GM12878 (cell line): Measurements from ENCODE around the gene CHST15. TPM values are rescaled to one million over a fixed set of nuclear protein-coding genes. Genes with fewer than 3 reads are reported as not detected.
"Not testable (repeated sequence)": the region's sequence is repeated elsewhere in the genome, so short reads cannot be mapped to it uniquely, and the experiment has no call there.

ENCODE experiments used
- ATAC-seq: fragments of 200-7000 bp; cut with Tn5 transposase; 3 replicates; pipeline ENCODE4 v1.9.1; 2020; ENCODE audit warnings: mild to moderate bottlenecking, moderate library complexity
- BruUV-seq: library from RNA; stranded (reverse); fragments of 400-500 nt; replicated peaks from 2 replicates; lab custom pipeline; 2021; lab: Mats Ljungman, UMichigan
- CTCF ChIA-PET: fragments of 300-600 bp; sonication (Branson Sonifier 250); formaldehyde crosslinking; extraction: SDS; loops from one replicate; lab custom pipeline; 2021; ENCODE audit warnings: inconsistent platforms; lab: Yijun Ruan, JAX
- POLR2A ChIA-PET: fragments of 350-600 bp; formaldehyde crosslinking; extraction: SDS; loops from one replicate; lab custom pipeline; 2021; ENCODE audit warnings: inconsistent platforms; lab: Charles Lee
- RAD21 ChIA-PET: fragments of 300-600 bp; sonication (Branson Sonifier 250); formaldehyde crosslinking; loops from one replicate; lab custom pipeline; 2023; ENCODE audit warnings: antibody characterized with exemption; ENCODE audit not compliant: unreplicated experiment; lab: Charles Lee
- SMC1A ChIA-PET: fragments of 300-600 bp; sonication (Branson Sonifier 250); formaldehyde crosslinking; loops from one replicate; lab custom pipeline; 2023; ENCODE audit not compliant: unreplicated experiment, uncharacterized antibody; lab: Charles Lee
- DNase-seq: peaks from one replicate; pipeline ENCODE4 v3.0.0-alpha.2; 2011; ENCODE audit warnings: low read depth, low spot score
- FAIRE-seq: peaks from 3 replicates; lab custom pipeline; 2011; peaks lifted over from hg19 to GRCh38; lab: Jason Lieb, UNC
- H2AFZ ChIP-seq: 2 replicates; pipeline ENCODE4 v1.6.0; 2011; ENCODE audit warnings: low read depth, low read length, control low read depth; ENCODE audit not compliant: control insufficient read depth
- H3K27ac ChIP-seq: 2 replicates; pipeline ENCODE4 v1.5.1; 2011; ENCODE audit warnings: control low read depth; ENCODE audit not compliant: control insufficient read depth, insufficient read depth
- H3K27me3 ChIP-seq, 2 experiments: replicated peaks in 1 of 2; 2 replicates each; pipeline versions ENCODE4 v1.6.0 to v1.6.1; 2011; ENCODE audit warnings: low read length in 1 of 2; ENCODE audit not compliant: control insufficient read depth in 2 of 2, insufficient read depth in 2 of 2
- H3K36me3 ChIP-seq, 2 experiments: 2 replicates each; pipeline ENCODE4 v1.5.1; 2011; ENCODE audit warnings: low read length in 1 of 2; ENCODE audit not compliant: control insufficient read depth in 2 of 2, insufficient read depth in 2 of 2
- H3K4me1 ChIP-seq: 2 replicates; pipeline ENCODE4 v1.6.1; 2011; ENCODE audit warnings: mild to moderate bottlenecking, low read length, moderate library complexity, mixed read lengths; ENCODE audit not compliant: control insufficient read depth, insufficient read depth
- H3K4me2 ChIP-seq: 2 replicates; pipeline ENCODE4 v1.6.0; 2011; ENCODE audit warnings: control low read depth; ENCODE audit not compliant: control insufficient read depth, insufficient read depth
- H3K4me3 ChIP-seq: fragments of 200-600 bp; sonication (generic); 2 replicates; pipeline ENCODE4 v1.5.1; 2016
- H3K79me2 ChIP-seq: 2 replicates; pipeline ENCODE4 v1.6.0; 2011; ENCODE audit warnings: low read length; ENCODE audit not compliant: control insufficient read depth, insufficient read depth
- H3K9ac ChIP-seq: 2 replicates; pipeline ENCODE4 v1.8.0; 2011; ENCODE audit warnings: low read length, control low read depth, mixed read lengths; ENCODE audit not compliant: control insufficient read depth, insufficient read depth
- H3K9me3 ChIP-seq: replicated peaks from 3 replicates; pipeline ENCODE4 v1.5.1; 2011; ENCODE audit warnings: mild to moderate bottlenecking, low read length; ENCODE audit not compliant: control insufficient read depth, insufficient read depth
- H4K20me1 ChIP-seq: 2 replicates; pipeline ENCODE4 v1.6.0; 2011; ENCODE audit not compliant: control insufficient read depth, insufficient read depth
- BRCA1 ChIP-seq: IDR thresholded peaks from 2 replicates; pipeline ENCODE4 v1.6.1; 2011; ENCODE audit warnings: low read depth, low read length, improper control_type of control experiment
- CBX5 ChIP-seq: sonication (generic); IDR thresholded peaks from 2 replicates; pipeline ENCODE4 v1.6.1; 2016; ENCODE audit warnings: low read depth, moderate library complexity, mild to moderate bottlenecking, inconsistent platforms
- CHD1 ChIP-seq: IDR thresholded peaks from 2 replicates; pipeline ENCODE4 v1.6.1; 2012; ENCODE audit warnings: low read depth, low read length, improper control_type of control experiment
- E4F1 ChIP-seq: fragments of 450-650 bp; IDR thresholded peaks from 2 replicates; pipeline ENCODE4 v1.6.1; 2018; ENCODE audit warnings: borderline replicate concordance, mild to moderate bottlenecking; ENCODE audit not compliant: partially characterized antibody
- MLLT1 ChIP-seq: fragments of 450-650 bp; IDR thresholded peaks from 2 replicates; pipeline ENCODE4 v1.6.1; 2016; ENCODE audit warnings: mild to moderate bottlenecking
- MYB ChIP-seq: fragments of 150-350 bp; IDR thresholded peaks from 2 replicates; pipeline ENCODE4 v1.6.1; 2014; ENCODE audit warnings: mild to moderate bottlenecking, low read depth, low read length, borderline replicate concordance
- PML ChIP-seq: IDR thresholded peaks from 2 replicates; pipeline ENCODE4 v1.6.1; 2012; ENCODE audit warnings: low read length, inconsistent platforms
- WGBS: methylation state at CpG from one replicate; pipeline ENCODE4 v1.1.6; 2016; ENCODE audit warnings: low lambda C conversion rate; ENCODE audit not compliant: insufficient replicate concordance, insufficient coverage; ENCODE audit errors: missing lambda C conversion rate; 5-methylcytosine and 5-hydroxymethylcytosine counted together
- in situ Hi-C: fragments of 300-500 bp; cut with MboI; formaldehyde crosslinking; loops from 9 replicates; pipeline ENCODE4 v1.14.3; 2018; ENCODE audit warnings: mixed read lengths
- intact Hi-C: fragments of 100-400 bp; cut with micrococcal nuclease; formaldehyde crosslinking; loops from one replicate; pipeline ENCODE4 v1.14.2; 2022; ENCODE audit not compliant: unreplicated experiment
- polyA plus RNA-seq, 11 experiments: library from polyadenylated mRNA; depleted of rRNA in 4 of 11; unstranded in 6 of 11; stranded (reverse) in 5 of 11; fragments of >200 nt; fragmentation: Nextera tagmentation in 4 of 11; fragmentation: Illumina TruSeq in 1 of 11; extraction: Ambion mirVana in 4 of 11; extraction: Trizol in 1 of 11; gene quantifications; 1 replicate in 1 of 11; 2 replicates in 10 of 11; pipeline versions ENCODE4 v1.2.1 to v1.2.3, GENCODE V29; 2011 to 2016; ENCODE audit warnings: inconsistent platforms in 2 of 11, missing spikeins in 2 of 11, low read depth in 1 of 11
- total RNA-seq, 4 experiments: library from RNA; depleted of rRNA in 3 of 4; stranded (reverse); fragments of >200 nt in 3 of 4; fragmentation: Illumina TruSeq in 1 of 4; extraction: Trizol in 1 of 4; gene quantifications; 2 replicates each; pipeline versions ENCODE4 v1.2.1 to v1.2.3, GENCODE V29; 2013 to 2021

Gene CHST15
- total and polyA plus RNA-seq, 10 of the 15 experiments (the other 5 are each of a cell fraction or from before 2014, with no cell fraction given) = 0.02 to 0.53 (median 0.05) TPM; not detected in 1

GRCh38 chr10:124104011-124104627 is 10.7 kb upstream of the CHST15 start (continued):
- TF ChIP-seq MLLT1 = no peak
- TF ChIP-seq MYB = no peak
- TF ChIP-seq BRCA1 = no peak
- TF ChIP-seq E4F1 = no peak
- TF ChIP-seq CBX5 = no peak

GRCh38 chr10:124101351-124101750 is 8.0 kb upstream of the CHST15 start:
- no peak overlapping the region for H2AFZ ChIP-seq
- H3K4me2 ChIP-seq = no peak overlapping the region
- ChIA-PET SMC1A (no interaction called here), CTCF (no interaction called here), RAD21 (no interaction called here), POLR2A (no interaction called here)
- no peak overlapping the region for H3K4me3 ChIP-seq
- FAIRE-seq (no peak), ATAC-seq (no peak), DNase-seq (no peak)
- intact Hi-C loops = no loop called here
- no TSS peak for BruUV-seq
- peaks cover 18% of the 10 kb centered on the region for H3K9me3 ChIP-seq
- no peak overlapping the region for H3K27ac ChIP-seq
- peaks cover 18% of the 10 kb centered on the region; the same call in 1 of the 2 replicates for H3K4me1 ChIP-seq
- 63% methylated on average over 2 of the region's 2 CpGs for WGBS
- no peaks in the 10 kb centered on the region for H4K20me1 ChIP-seq
- no peak for TF ChIP-seq PML
- no peak for TF ChIP-seq CHD1
- no peaks in the 10 kb centered on the region for H3K36me3 ChIP-seq
- in situ Hi-C loops = loop anchor here (10.0 kb wide), 1 partner anchor 963 kb away; no protein-coding TSS in a partner anchor
- peaks cover 4 to 6% of the 10 kb centered on the region in 2 experiments; a peak in 2 of 4 replicates for H3K27me3 ChIP-seq
- no peak overlapping the region for H3K9ac ChIP-seq
- H3K79me2 ChIP-seq = no peaks in the 10 kb centered on the region

GRCh38 chr10:124100651-124101050 is 7.3 kb upstream of the CHST15 start:
- H3K9ac ChIP-seq, DNase-seq, H3K27me3 ChIP-seq, H4K20me1 ChIP-seq, FAIRE-seq, H3K4me3 ChIP-seq, H3K4me2 ChIP-seq, H3K36me3 ChIP-seq, POLR2A ChIA-PET, H3K79me2 ChIP-seq, BruUV-seq, ATAC-seq, SMC1A ChIA-PET, CTCF ChIA-PET, H3K27ac ChIP-seq, RAD21 ChIA-PET, intact Hi-C loops, H2AFZ ChIP-seq: not testable (repeated sequence)
- in situ Hi-C loops = loop anchor here (10.0 kb wide), 1 partner anchor 964 kb away; no protein-coding TSS in a partner anchor
- 61% methylated on average over 3 of the region's 3 CpGs for WGBS
- Histone ChIP-seq H3K9me3 (peaks cover 19% of the 10 kb centered on the region), H3K4me1 (peaks cover 12% of the 10 kb centered on the region; the same call in 1 of the 2 replicates)
